WTC11 (cell line): ENCODE measurements around the gene POU2F3.

Source experiments
- CREM ChIP-seq: sonication (generic); formaldehyde crosslinking; IDR thresholded peaks from 2 replicates; pipeline ENCODE4 v1.8.1; 2022; ENCODE audit warnings: mild to moderate bottlenecking, missing genetic modification reagents, moderate library complexity
- CTCF ChIP-seq: fragments of 200-600 bp; IDR thresholded peaks from 2 replicates; pipeline ENCODE4 v1.8.0; 2022; ENCODE audit warnings: antibody characterized with exemption
- HMGXB4 ChIP-seq: sonication (generic); formaldehyde crosslinking; IDR thresholded peaks from 2 replicates; pipeline ENCODE4 v1.8.1; 2023; ENCODE audit warnings: mild to moderate bottlenecking, moderate library complexity, missing genetic modification reagents
- JUN ChIP-seq: sonication (generic); formaldehyde crosslinking; IDR thresholded peaks from 2 replicates; pipeline ENCODE4 v1.8.0; 2023; ENCODE audit warnings: mild to moderate bottlenecking, missing genetic modification reagents
- MAX ChIP-seq: sonication (generic); formaldehyde crosslinking; IDR thresholded peaks from 2 replicates; pipeline ENCODE4 v1.8.0; 2022; ENCODE audit warnings: mild to moderate bottlenecking, missing genetic modification reagents
- MXD4 ChIP-seq: fragments of 250-450 bp; sonication (Bioruptor Pico); IDR thresholded peaks from 2 replicates; pipeline ENCODE4 v1.8.0; 2021; ENCODE audit warnings: mild to moderate bottlenecking, moderate library complexity, borderline replicate concordance
- SMAD3 ChIP-seq: sonication (generic); formaldehyde crosslinking; IDR thresholded peaks from 2 replicates; pipeline ENCODE4 v1.8.0; 2022; ENCODE audit warnings: missing genetic modification reagents, mild to moderate bottlenecking, borderline replicate concordance
- TEAD1 ChIP-seq: sonication (generic); formaldehyde crosslinking; IDR thresholded peaks from 2 replicates; pipeline ENCODE4 v1.8.0; 2022; ENCODE audit warnings: mild to moderate bottlenecking, missing genetic modification reagents
- TP53 ChIP-seq: sonication (generic); formaldehyde crosslinking; IDR thresholded peaks from 2 replicates; pipeline ENCODE4 v1.8.1; 2023; ENCODE audit warnings: mild to moderate bottlenecking, missing genetic modification reagents
- ZBTB21 ChIP-seq: sonication (generic); formaldehyde crosslinking; IDR thresholded peaks from 2 replicates; pipeline ENCODE4 v1.8.1; 2023; ENCODE audit warnings: mild to moderate bottlenecking, missing genetic modification reagents, borderline replicate concordance

- TF ChIP-seq HMGXB4 (CRISPR knock-in tag) (no peak), JUN (CRISPR knock-in tag) (no peak), CTCF (no peak), MXD4 (CRISPR knock-in tag) (no peak), ZBTB21 (CRISPR knock-in tag) (no peak), SMAD3 (CRISPR knock-in tag) (no peak), CREM (CRISPR knock-in tag) (no peak), MAX (CRISPR knock-in tag) (no peak), TEAD1 (CRISPR knock-in tag) (no peak), TP53 (CRISPR knock-in tag) (no peak)
These were observed 13.7 kb upstream of the POU2F3 start for GRCh38 chr11:120226242-120226641.
